PFSK-1 (cell line): Measurements from ENCODE around the gene SFTPB.

Experiments used
- POLR2AphosphoS5 ChIP-seq: IDR thresholded peaks from 2 replicates; pipeline ENCODE4 v1.6.1; 2012; ENCODE audit warnings: low read depth, mild to moderate bottlenecking, control low read depth, low read length, moderate library complexity
- REST ChIP-seq, 2 experiments: IDR thresholded peaks; 2 replicates each; pipeline versions ENCODE4 v1.6.1 to v1.8.0; 2011 to 2012; ENCODE audit warnings: low read depth in 2 of 2, low read length in 2 of 2, control low read depth in 1 of 2, inconsistent platforms in 1 of 2, mild to moderate bottlenecking in 1 of 2, moderate library complexity in 1 of 2; ENCODE audit not compliant: insufficient read depth in 1 of 2
- SIN3A ChIP-seq: IDR thresholded peaks from 2 replicates; pipeline ENCODE4 v1.6.1; 2012; ENCODE audit warnings: mild to moderate bottlenecking, low read length, moderate library complexity, borderline replicate concordance; ENCODE audit not compliant: insufficient read depth
- TAF1 ChIP-seq: IDR thresholded peaks from 2 replicates; pipeline ENCODE4 v1.6.1; 2012; ENCODE audit warnings: low read length, control low read depth, borderline replicate concordance; ENCODE audit not compliant: insufficient read depth

GRCh38 chr2:85635011-85635410 is 33.0 kb downstream of the SFTPB start:
- no peak for TF ChIP-seq POLR2AphosphoS5
- no peak for TF ChIP-seq SIN3A
- TF ChIP-seq REST (IDR thresholded peaks at IDR 0.05; ENCODE audit: insufficient read depth in 1 of 2, low read depth in 2 of 2, low read length in 2 of 2): no peak
- no peak for TF ChIP-seq TAF1
